K562 (cell line): Measurements from ENCODE around the gene FBXO46. TPM values are rescaled to one million over a fixed set of nuclear protein-coding genes. Genes with fewer than 3 reads are reported as not detected.

Experiments
- ATAC-seq: fragments of 200-7000 bp; cut with Tn5 transposase; 3 replicates; pipeline ENCODE4 v1.9.1; 2020; ENCODE audit warnings: moderate library complexity
- BruUV-seq: library from RNA; stranded (reverse); fragments of 400-500 nt; replicated peaks from 2 replicates; lab custom pipeline; 2021; lab: Mats Ljungman, UMichigan
- CTCF ChIA-PET: fragments of 300-600 bp; formaldehyde crosslinking; extraction: SDS; loops from one replicate; lab custom pipeline; 2021; ENCODE audit warnings: low intra/inter-chr PET ratio; lab: Yijun Ruan, JAX
- POLR2A ChIA-PET: fragments of 300-600, 350-650 bp; sonication (Branson Sonifier 250); formaldehyde crosslinking; extraction: SDS; loops from one replicate; lab custom pipeline; 2021; ENCODE audit warnings: antibody characterized with exemption, inconsistent platforms; lab: Yijun Ruan, JAX
- DNase-seq, 4 experiments: peaks; one replicate each; pipeline versions ENCODE4 v3.0.0 to v3.0.0-alpha.2; 2011 to 2018; ENCODE audit warnings: low spot score in 3 of 4, mixed read lengths in 3 of 4; ENCODE audit errors: extremely low read depth in 1 of 4
- FAIRE-seq: peaks from 2 replicates; lab custom pipeline; 2011; peaks lifted over from hg19 to GRCh38; lab: Jason Lieb, UNC
- H2AFZ ChIP-seq: 2 replicates; pipeline ENCODE4 v1.6.0; 2011; ENCODE audit warnings: low read depth, low read length, control low read depth, inconsistent platforms
- H3K27ac ChIP-seq: fragments of 200-600 bp; 3 replicates; pipeline ENCODE4 v1.8.0; 2011; ENCODE audit warnings: low read depth, mild to moderate bottlenecking, control low read depth, inconsistent platforms, low read length, moderate library complexity, mixed read lengths; ENCODE audit errors: extremely low read depth
- H3K27me3 ChIP-seq, 2 experiments: fragments of 300-600 bp in 1 of 2; 2 replicates in 1 of 2; 3 replicates in 1 of 2; pipeline versions ENCODE4 v1.6.0 to v1.8.0; 2011; ENCODE audit warnings: inconsistent platforms in 2 of 2, low read length in 2 of 2, mild to moderate bottlenecking in 1 of 2, mixed read lengths in 1 of 2, moderate library complexity in 1 of 2; ENCODE audit not compliant: control insufficient read depth in 2 of 2, insufficient read depth in 2 of 2
- H3K36me3 ChIP-seq: fragments of 300-600 bp; 3 replicates; pipeline ENCODE4 v1.8.0; 2011; ENCODE audit warnings: mild to moderate bottlenecking, low read length, inconsistent platforms; ENCODE audit not compliant: control insufficient read depth, insufficient read depth
- H3K4me1 ChIP-seq, 2 experiments: fragments of 200-600 bp in 1 of 2; replicated peaks in 1 of 2; 2 replicates in 1 of 2; 3 replicates in 1 of 2; pipeline versions ENCODE4 v1.5.1 to v1.8.0; 2011; ENCODE audit warnings: inconsistent platforms in 2 of 2, low read length in 2 of 2, mild to moderate bottlenecking in 1 of 2, mixed read lengths in 1 of 2, moderate library complexity in 1 of 2; ENCODE audit not compliant: control insufficient read depth in 2 of 2, insufficient read depth in 2 of 2
- H3K4me2 ChIP-seq: 2 replicates; pipeline ENCODE4 v1.6.1; 2011; ENCODE audit warnings: low read length, control low read depth, inconsistent platforms, mixed read lengths; ENCODE audit not compliant: insufficient read depth
- H3K4me3 ChIP-seq: fragments of 200-600 bp; sonication (generic), shearing (Covaris generic); 2 replicates; pipeline ENCODE4 v1.5.1; 2016; ENCODE audit warnings: control low read depth, inconsistent platforms
- H3K79me2 ChIP-seq: fragments of 200-600 bp; 3 replicates; pipeline ENCODE4 v1.8.0; 2011; ENCODE audit warnings: low read length, inconsistent platforms; ENCODE audit not compliant: control insufficient read depth, insufficient read depth
- H3K9ac ChIP-seq, 2 experiments: 2 replicates each; pipeline versions ENCODE4 v1.6.0 to v1.6.1; 2011; ENCODE audit warnings: low read depth in 2 of 2, low read length in 2 of 2, control low read depth in 1 of 2, inconsistent platforms in 1 of 2, mild to moderate bottlenecking in 1 of 2, mixed read lengths in 1 of 2; ENCODE audit not compliant: insufficient read depth in 1 of 2
- H3K9me1 ChIP-seq: one replicate; pipeline ENCODE4 v1.6.0; 2011; ENCODE audit warnings: inconsistent platforms, mild to moderate bottlenecking, low read length, moderate library complexity; ENCODE audit not compliant: control insufficient read depth, insufficient read depth
- H3K9me3 ChIP-seq: replicated peaks from 2 replicates; pipeline ENCODE4 v1.5.1; 2011; ENCODE audit warnings: low read depth, low read length, inconsistent platforms; ENCODE audit not compliant: control insufficient read depth, insufficient read depth
- H4K20me1 ChIP-seq: replicated peaks from 2 replicates; pipeline ENCODE4 v1.6.1; 2011; ENCODE audit warnings: low read length, inconsistent platforms, mixed read lengths; ENCODE audit not compliant: control insufficient read depth, insufficient read depth
- IRF2 ChIP-seq: sonication (generic); formaldehyde crosslinking; IDR thresholded peaks from 2 replicates; pipeline ENCODE4 v1.8.1; 2022; ENCODE audit warnings: mild to moderate bottlenecking, missing genetic modification reagents
- ZBTB33 ChIP-seq: sonication (generic); formaldehyde crosslinking; IDR thresholded peaks from 2 replicates; pipeline ENCODE4 v1.8.1; 2023; ENCODE audit warnings: mild to moderate bottlenecking, missing genetic modification reagents
- WGBS: fragments of 100-300 bp; shearing (Covaris generic); methylation state at CpG from one replicate; pipeline ENCODE4 v1.1.6; 2016; ENCODE audit warnings: low coverage, mixed read lengths; ENCODE audit not compliant: insufficient coverage; ENCODE audit errors: missing lambda C conversion rate; 5-methylcytosine and 5-hydroxymethylcytosine counted together
- in situ Hi-C: fragments of 300-500 bp; cut with MboI; formaldehyde crosslinking; loops from 4 replicates; pipeline ENCODE4 v1.15.0; 2018; ENCODE audit warnings: inconsistent platforms, mixed read lengths
- intact Hi-C: fragments of 100-400 bp; cut with micrococcal nuclease; formaldehyde crosslinking; loops from 2 replicates; pipeline ENCODE4 v1.14.2; 2022
- polyA plus RNA-seq, 8 experiments: library from polyadenylated mRNA; depleted of rRNA in 4 of 8; stranded (reverse) in 5 of 8; unstranded in 3 of 8; fragments of >200 nt; fragmentation: Nextera tagmentation in 2 of 8; fragmentation: Illumina TruSeq in 1 of 8; extraction: Ambion mirVana in 2 of 8; extraction: Trizol in 1 of 8; gene quantifications; 2 replicates each; pipeline versions ENCODE4 v1.2.1 to v1.2.3, GENCODE V29; 2011 to 2014; ENCODE audit warnings: inconsistent platforms in 1 of 8, missing spikeins in 1 of 8
- total RNA-seq, 7 experiments: library from RNA; depleted of rRNA in 6 of 7; stranded (reverse); fragments of >200 nt in 6 of 7; fragmentation: Illumina TruSeq in 2 of 7; extraction: Trizol in 2 of 7; gene quantifications; 2 replicates each; pipeline versions ENCODE4 v1.2.1 to v1.2.3, GENCODE V29; 2011 to 2021; ENCODE audit warnings: low replicate concordance in 1 of 7

Gene FBXO46
- total and polyA plus RNA-seq, 9 of the 15 experiments (the other 6 are each of a cell fraction or from before 2014, with no cell fraction given) = 1.5 to 36.1 (median 7.3) TPM

GRCh38 chr19:45733160-45733810 lies 2.6 kb upstream of the FBXO46 start, which contains the start of gene MEIOSIN:
Gene MEIOSIN (plus strand): TSS chr19:45733439. CDS start chr19:45735377, 1,938 bp downstream.
- H4K20me1 ChIP-seq = peaks cover 5% of the 10 kb centered on the region; the same call in 1 of the 2 replicates
- no TSS peak for BruUV-seq
- FAIRE-seq = no peak
- H3K4me3 ChIP-seq = no peak within 1 kb of the TSS
- H3K9me1 ChIP-seq = no peaks in the 10 kb centered on the region
- CTCF ChIA-PET = interaction anchor here (0.6 kb wide), 1 partner anchor 1050 kb away, joined by 3 read pairs; no protein-coding TSS in a partner anchor
- no peak within 1 kb of the TSS for H3K4me2 ChIP-seq
- no peak for DNase-seq
- peaks cover 17 to 45% of the 10 kb centered on the region in 2 experiments for H3K4me1 ChIP-seq
- H3K27me3 ChIP-seq = no peaks in the 10 kb centered on the region
- WGBS = 93% methylated on average over 29 of the region's 59 CpGs
- intact Hi-C loops (no loop called here), in situ Hi-C loops (no loop called here)
- H3K27ac ChIP-seq = 0 out of 3 replicates have a peak within 1 kb of the TSS, but pooled peaks have one; percentile 10
- peak within 1 kb of the TSS; percentile 38 for H2AFZ ChIP-seq
- POLR2A ChIA-PET = interaction anchor here (0.6 to 3.8 kb wide), 2 partner anchors 17 to 39 kb away, joined by 3 to 16 read pairs; no protein-coding TSS in a partner anchor
- TF ChIP-seq ZBTB33 (peak; percentile 97), IRF2 (CRISPR knock-in tag) (no peak)
- H3K9ac ChIP-seq = no peak within 1 kb of the TSS
- ATAC-seq = no peak
- H3K9me3 ChIP-seq = no peaks in the 10 kb centered on the region
- H3K36me3 ChIP-seq = no peaks in the 10 kb centered on the region
- H3K79me2 ChIP-seq = peaks cover 25% of the 10 kb centered on the region
